Measurements from ENCODE around the gene KCNQ1.

KCNQ1 gene

GRCh38 chr11:2674658-2675131 lies 229.9 kb downstream of the KCNQ1 start:
- no peak for DNase-seq

GRCh38 chr11:2675540-2675939 lies 230.7 kb downstream of the KCNQ1 start:
- no peak for DNase-seq

GRCh38 chr11:2677127-2677526 lies 232.3 kb downstream of the KCNQ1 start:
- DNase-seq = no peak

- no peak for DNase-seq
Observed at GRCh38 chr11:2678396-2678795, 233.6 kb downstream of the KCNQ1 start.

- no peak for DNase-seq
Observed at GRCh38 chr11:2679011-2679676, 234.3 kb downstream of the KCNQ1 start.

- no peak for DNase-seq
Observed at GRCh38 chr11:2681408-2682145, 236.8 kb downstream of the KCNQ1 start.

GRCh38 chr11:2683806-2684205 lies 239.0 kb downstream of the KCNQ1 start:
- DNase-seq = no peak

- no peak for DNase-seq
Observed at GRCh38 chr11:2684581-2684980, 239.8 kb downstream of the KCNQ1 start.

GRCh38 chr11:2685051-2685450 lies 240.2 kb downstream of the KCNQ1 start:
- no peak for DNase-seq

- no peak for DNase-seq
Observed at GRCh38 chr11:2685566-2686359, 241.0 kb downstream of the KCNQ1 start.

- no peak for DNase-seq
Observed at GRCh38 chr11:2686360-2687222, 241.8 kb downstream of the KCNQ1 start.

- DNase-seq = no peak
Observed at GRCh38 chr11:2687223-2687530, 242.4 kb downstream of the KCNQ1 start.

- no peak for DNase-seq
Observed at GRCh38 chr11:2687782-2688191, 243.0 kb downstream of the KCNQ1 start.

GRCh38 chr11:2688381-2689231 lies 243.8 kb downstream of the KCNQ1 start:
- no peak for DNase-seq

- no peak for DNase-seq
Observed at GRCh38 chr11:2689651-2690575, 245.1 kb downstream of the KCNQ1 start.

GRCh38 chr11:2690596-2691354 lies 246.0 kb downstream of the KCNQ1 start:
- DNase-seq = no peak

- no peak for DNase-seq
Observed at GRCh38 chr11:2691355-2691761, 246.6 kb downstream of the KCNQ1 start.

GRCh38 chr11:2691991-2692875 lies 247.4 kb downstream of the KCNQ1 start:
- DNase-seq = no peak

All from activated effector memory CD4-positive, alpha-beta T cell treated with Interleukin-2 at 50 U/mL for 16 hours (primary cell).